Nephron progenitor cell (in vitro differentiated cells): Measurements from ENCODE around the gene MAB21L3.

Source experiments
- DNase-seq: peaks from one replicate; pipeline ENCODE4 v3.0.0; 2021
- H3K27ac Mint-ChIP-seq: 2 replicates; pipeline ENCODE4 v1.8.0; 2021; ENCODE audit warnings: mild to moderate bottlenecking, moderate library complexity, mixed read lengths
- H3K27me3 Mint-ChIP-seq: 2 replicates; pipeline ENCODE4 v1.8.0; 2021; ENCODE audit warnings: mild to moderate bottlenecking, low read depth, mixed read lengths; ENCODE audit not compliant: poor library complexity
- H3K36me3 Mint-ChIP-seq: 2 replicates; pipeline ENCODE4 v1.8.0; 2021; ENCODE audit warnings: low read depth, mixed read lengths
- H3K4me1 Mint-ChIP-seq: 2 replicates; pipeline ENCODE4 v1.8.0; 2021; ENCODE audit warnings: mixed read lengths
- H3K4me3 Mint-ChIP-seq: 2 replicates; pipeline ENCODE4 v1.8.0; 2021; ENCODE audit warnings: mild to moderate bottlenecking, moderate library complexity, mixed read lengths
- H3K9me3 Mint-ChIP-seq: 2 replicates; pipeline ENCODE4 v1.8.0; 2021; ENCODE audit warnings: mild to moderate bottlenecking, moderate library complexity, mixed read lengths
- TF ChIP-seq, protein P1 (sequence below): fragments of 200-600 bp; sonication (generic); IDR thresholded peaks from 2 replicates; pipeline ENCODE4 v1.5.0; 2021; ENCODE audit warnings: antibody characterized with exemption

Gene MAB21L3

DNA sequence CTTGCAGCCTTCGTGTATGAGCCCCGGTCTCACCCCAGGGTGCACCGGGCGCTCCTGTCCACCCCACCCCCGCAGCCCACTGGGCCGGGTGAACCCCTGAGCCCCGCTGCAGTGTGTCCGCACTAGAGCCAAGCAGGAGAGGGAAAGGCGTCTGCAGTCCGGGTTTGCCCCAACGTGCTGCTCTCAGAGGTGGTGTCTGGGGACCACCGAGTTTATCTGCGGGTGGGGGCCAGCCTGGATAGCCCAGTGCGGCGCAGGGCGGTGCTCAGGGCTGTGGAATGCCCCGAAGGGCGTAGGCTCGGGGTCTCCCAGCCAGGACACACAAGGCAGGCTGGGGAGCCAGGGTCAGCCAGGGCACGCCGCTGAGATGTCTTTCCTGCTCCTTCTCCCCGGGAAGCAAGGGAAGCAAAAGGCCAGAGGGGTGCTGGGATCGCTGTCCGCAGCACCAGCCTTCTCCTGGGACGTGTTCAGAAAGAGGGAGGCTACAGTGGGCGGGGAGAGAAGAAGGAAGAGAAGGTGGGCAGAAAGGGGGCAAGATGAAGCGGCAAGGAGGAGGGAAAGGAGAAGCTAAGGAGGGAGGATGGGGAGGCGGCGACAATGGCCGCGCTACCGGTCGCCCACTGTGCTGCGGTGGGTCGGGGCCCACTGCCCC, 56.6 kb downstream of the MAB21L3 start:
- DNase-seq: peak; percentile 44
- peaks cover 23% of the 10 kb centered on the region for H3K27me3 Mint-ChIP-seq

DNA sequence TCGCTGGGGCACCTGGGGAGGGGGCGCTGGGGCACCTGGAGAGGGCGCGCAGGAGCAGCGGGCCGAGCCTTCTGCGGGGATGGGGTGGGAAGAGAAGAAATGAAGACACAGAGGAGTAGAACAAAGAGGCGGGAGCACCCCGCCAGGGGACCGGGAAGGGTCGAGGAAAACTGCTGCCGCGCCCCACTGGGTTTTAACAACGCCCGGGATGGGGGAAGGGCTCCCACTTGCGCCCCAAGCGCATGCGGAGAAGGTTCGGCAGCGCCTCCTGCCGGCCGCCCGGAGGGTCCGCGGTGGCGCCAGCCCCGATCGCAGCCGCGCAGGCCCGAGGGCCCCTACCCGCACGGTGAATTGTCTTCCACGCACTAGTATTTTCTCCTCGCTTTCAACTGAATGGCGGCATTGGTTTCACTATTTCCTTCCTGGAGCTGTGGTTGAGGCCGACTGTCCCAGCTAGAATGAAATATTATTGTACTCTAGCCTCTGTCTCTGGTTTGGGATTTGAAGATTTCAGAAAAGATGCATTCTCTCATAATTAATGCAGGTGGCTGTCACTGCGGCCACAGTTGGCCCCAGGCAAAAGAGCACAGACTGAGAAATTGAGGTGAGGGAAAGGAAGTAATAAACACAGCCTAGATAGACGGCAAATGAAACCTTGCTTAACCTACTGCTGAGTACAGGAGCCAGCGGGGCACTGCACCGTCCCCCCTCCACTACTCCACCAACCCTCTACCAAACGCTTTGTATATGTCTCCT, 57.3 kb downstream of the MAB21L3 start:
- H3K36me3 Mint-ChIP-seq: no peaks in the 10 kb centered on the region
- H3K9me3 Mint-ChIP-seq: no peaks in the 10 kb centered on the region
- H3K4me1 Mint-ChIP-seq: peaks cover 34% of the 10 kb centered on the region
- TF ChIP-seq, protein P1, sequence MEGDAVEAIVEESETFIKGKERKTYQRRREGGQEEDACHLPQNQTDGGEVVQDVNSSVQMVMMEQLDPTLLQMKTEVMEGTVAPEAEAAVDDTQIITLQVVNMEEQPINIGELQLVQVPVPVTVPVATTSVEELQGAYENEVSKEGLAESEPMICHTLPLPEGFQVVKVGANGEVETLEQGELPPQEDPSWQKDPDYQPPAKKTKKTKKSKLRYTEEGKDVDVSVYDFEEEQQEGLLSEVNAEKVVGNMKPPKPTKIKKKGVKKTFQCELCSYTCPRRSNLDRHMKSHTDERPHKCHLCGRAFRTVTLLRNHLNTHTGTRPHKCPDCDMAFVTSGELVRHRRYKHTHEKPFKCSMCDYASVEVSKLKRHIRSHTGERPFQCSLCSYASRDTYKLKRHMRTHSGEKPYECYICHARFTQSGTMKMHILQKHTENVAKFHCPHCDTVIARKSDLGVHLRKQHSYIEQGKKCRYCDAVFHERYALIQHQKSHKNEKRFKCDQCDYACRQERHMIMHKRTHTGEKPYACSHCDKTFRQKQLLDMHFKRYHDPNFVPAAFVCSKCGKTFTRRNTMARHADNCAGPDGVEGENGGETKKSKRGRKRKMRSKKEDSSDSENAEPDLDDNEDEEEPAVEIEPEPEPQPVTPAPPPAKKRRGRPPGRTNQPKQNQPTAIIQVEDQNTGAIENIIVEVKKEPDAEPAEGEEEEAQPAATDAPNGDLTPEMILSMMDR: peak; percentile 91
- peak overlapping the region; percentile 83 for H3K4me3 Mint-ChIP-seq
- H3K27me3 Mint-ChIP-seq: peaks cover 21% of the 10 kb centered on the region
- DNase-seq: peak; percentile 91
- H3K27ac Mint-ChIP-seq: no peak overlapping the region

More for the DNA sequence above, 56.6 kb downstream of the MAB21L3 start:
- H3K4me3 Mint-ChIP-seq: peak overlapping the region; percentile 83
- TF ChIP-seq, protein P1: no peak
- H3K4me1 Mint-ChIP-seq: peaks cover 34% of the 10 kb centered on the region
- H3K36me3 Mint-ChIP-seq: no peaks in the 10 kb centered on the region
- no peak overlapping the region for H3K27ac Mint-ChIP-seq
- H3K9me3 Mint-ChIP-seq: no peaks in the 10 kb centered on the region

DNA sequence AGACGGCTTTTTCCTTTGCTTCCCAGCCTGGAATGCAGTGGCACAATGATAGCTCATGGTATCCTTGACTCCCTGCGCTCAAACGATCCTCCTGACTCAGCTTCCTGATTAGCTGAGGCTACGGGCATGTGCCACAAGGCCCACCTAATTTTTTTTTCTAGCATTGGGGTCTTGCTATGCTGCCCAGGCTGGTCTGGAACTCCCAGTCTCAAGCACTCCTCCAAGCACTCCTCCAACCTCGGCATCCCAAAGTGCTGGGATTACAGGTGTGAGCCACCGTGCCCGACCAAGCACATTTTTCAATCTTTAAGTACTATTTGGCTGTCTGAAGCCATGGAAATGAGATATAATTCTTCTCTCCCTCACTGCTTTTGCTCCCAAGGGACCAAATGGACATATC, 58.7 kb downstream of the MAB21L3 start:
- no peaks in the 10 kb centered on the region for H3K9me3 Mint-ChIP-seq
- H3K36me3 Mint-ChIP-seq: no peaks in the 10 kb centered on the region
- no peak overlapping the region for H3K4me3 Mint-ChIP-seq
- H3K27ac Mint-ChIP-seq: no peak overlapping the region
- TF ChIP-seq, protein P1: no peak
- H3K4me1 Mint-ChIP-seq: peaks cover 23% of the 10 kb centered on the region
- peaks cover 21% of the 10 kb centered on the region for H3K27me3 Mint-ChIP-seq
- no peak for DNase-seq

DNA sequence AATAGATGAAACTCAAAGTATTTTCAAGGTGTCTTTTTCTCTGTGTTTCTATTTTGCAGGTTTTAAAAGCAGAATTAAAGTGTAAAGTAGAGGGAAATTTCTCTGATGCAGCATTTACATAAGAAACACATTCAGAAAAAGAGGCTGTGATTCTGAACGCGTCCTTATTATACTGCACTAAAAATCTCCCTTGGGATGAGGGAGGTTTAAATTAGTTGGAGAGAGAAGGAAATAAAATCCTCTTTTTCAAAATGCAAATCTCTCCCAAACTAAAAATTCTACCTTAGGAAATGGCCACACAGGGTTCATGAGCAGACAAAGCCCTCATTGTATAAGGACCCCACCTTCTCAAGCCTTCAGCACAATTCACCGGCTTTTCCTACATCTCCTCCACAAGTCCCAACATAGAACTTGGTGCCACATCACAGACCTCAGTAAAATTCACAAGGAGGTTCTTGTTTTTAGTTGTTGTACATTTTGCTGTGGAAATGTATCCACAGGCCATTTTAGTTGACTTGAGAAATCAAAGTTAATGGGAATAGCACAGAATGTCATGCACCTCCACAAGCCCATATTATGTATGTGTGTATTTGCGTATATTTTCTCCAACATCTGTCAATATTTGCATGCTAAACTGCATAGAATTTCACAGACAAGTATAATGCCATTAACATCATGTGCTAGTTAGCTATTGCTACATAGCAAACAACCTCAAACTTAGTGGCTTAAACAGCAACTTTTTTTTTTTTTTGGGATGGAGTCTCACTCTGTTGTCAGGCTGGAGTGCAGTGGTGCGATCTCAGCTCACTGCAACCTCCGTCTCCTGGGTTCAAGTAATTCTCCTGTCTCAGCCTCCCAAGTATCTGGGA, 59.8 kb downstream of the MAB21L3 start:
- no peak for DNase-seq
- Mint-ChIP-seq H3K27me3 (peaks cover 21% of the 10 kb centered on the region), H3K4me1 (peaks cover 21% of the 10 kb centered on the region), H3K36me3 (no peaks in the 10 kb centered on the region), H3K27ac (no peak overlapping the region), H3K9me3 (no peaks in the 10 kb centered on the region), H3K4me3 (no peak overlapping the region)
- TF ChIP-seq, protein P1: no peak

DNA sequence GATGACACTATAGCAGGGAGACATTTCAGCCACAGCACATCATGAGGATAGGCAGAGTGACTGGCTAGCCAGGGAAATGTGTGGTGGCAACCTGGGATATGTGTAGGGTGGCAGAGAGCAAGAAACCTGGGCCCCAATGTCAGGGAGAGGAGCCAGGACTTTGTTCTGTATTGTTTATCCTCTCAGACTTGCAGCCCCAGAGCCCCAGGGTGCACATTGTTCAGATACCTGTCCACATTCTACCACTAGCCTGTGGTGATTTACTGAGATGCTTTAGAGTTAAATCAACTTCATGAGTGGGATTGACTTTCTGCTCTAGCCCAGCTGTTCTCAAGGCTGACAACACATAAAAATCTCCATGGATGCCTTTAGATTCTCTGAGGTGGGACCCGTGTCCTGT, 61.5 kb downstream of the MAB21L3 start:
- Mint-ChIP-seq H3K27ac (no peak overlapping the region), H3K4me3 (no peak overlapping the region), H3K4me1 (peaks cover 12% of the 10 kb centered on the region), H3K9me3 (no peaks in the 10 kb centered on the region), H3K36me3 (no peaks in the 10 kb centered on the region), H3K27me3 (peaks cover 14% of the 10 kb centered on the region)
- DNase-seq: no peak
- TF ChIP-seq, protein P1: no peak
